A549 (cell line): ENCODE measurements around the gene GAL3ST1. TPM values are rescaled to one million over a fixed set of nuclear protein-coding genes. Genes with fewer than 3 reads are reported as not detected.

ENCODE experiments used
- ATAC-seq, 2 experiments: fragments of 200-7000 bp in 1 of 2; fragments of >200 bp in 1 of 2; cut with Nextera tagmentation in 1 of 2; cut with Tn5 transposase in 1 of 2; 3 replicates each; pipeline versions ENCODE4 v1.8.0 to v1.9.1; 2018 to 2020; ENCODE audit warnings: mild to moderate bottlenecking in 1 of 2, moderate library complexity in 1 of 2
- CTCF ChIA-PET: fragments of 300-600 bp; sonication (Branson Sonifier 250); formaldehyde crosslinking; extraction: SDS; loops from one replicate; lab custom pipeline; 2021; ENCODE audit warnings: antibody characterized with exemption, inconsistent platforms; lab: Yijun Ruan, JAX
- POLR2A ChIA-PET: fragments of 350-600 bp; formaldehyde crosslinking; extraction: SDS; loops from one replicate; lab custom pipeline; 2021; ENCODE audit warnings: antibody characterized with exemption, inconsistent platforms; lab: Yijun Ruan, JAX
- DNase-seq, 2 experiments: peaks; one replicate each; pipeline versions ENCODE4 v3.0.0 to v3.0.0-alpha.2; 2011 to 2016; ENCODE audit warnings: low read depth in 1 of 2, low spot score in 1 of 2
- FAIRE-seq: peaks from 2 replicates; lab custom pipeline; 2011; peaks lifted over from hg19 to GRCh38; lab: Jason Lieb, UNC
- H3K27ac ChIP-seq, 2 experiments: fragments of >200 bp; sonication (Bioruptor Twin); formaldehyde crosslinking; 3 replicates each; pipeline ENCODE4 v1.5.1; 2016 to 2017
- H3K4me1 ChIP-seq: fragments of >200 bp; sonication (Bioruptor Twin); formaldehyde crosslinking; 3 replicates; pipeline ENCODE4 v1.6.1; 2016
- H3K4me2 ChIP-seq: fragments of >200 bp; sonication (Bioruptor Twin); formaldehyde crosslinking; 3 replicates; pipeline ENCODE4 v1.6.1; 2016
- H3K4me3 ChIP-seq: fragments of >200 bp; sonication (Bioruptor Twin); formaldehyde crosslinking; 3 replicates; pipeline ENCODE4 v1.5.1; 2016
- H3K9me3 ChIP-seq: fragments of >200 bp; sonication (Bioruptor Twin); formaldehyde crosslinking; 3 replicates; pipeline ENCODE4 v1.6.1; 2016
- BCL3 ChIP-seq: fragments of >200 bp; sonication (Bioruptor Twin); formaldehyde crosslinking; IDR thresholded peaks from 3 replicates; pipeline ENCODE4 v1.6.1; 2016
- CBX2 ChIP-seq: fragments of 200-600 bp; sonication (generic); IDR thresholded peaks from 2 replicates; pipeline ENCODE4 v1.6.1; 2016; ENCODE audit warnings: low read depth, mild to moderate bottlenecking, borderline replicate concordance
- FOSB ChIP-seq: fragments of 250-450 bp; sonication (Bioruptor Pico); IDR thresholded peaks from 2 replicates; pipeline ENCODE4 v1.5.0; 2020; ENCODE audit warnings: mild to moderate bottlenecking, moderate library complexity
- FOSL2 ChIP-seq, 2 experiments: fragments of 450-650 bp in 1 of 2; fragments of >200 bp in 1 of 2; sonication (Bioruptor Twin) in 1 of 2; formaldehyde crosslinking; IDR thresholded peaks; 2 replicates each; pipeline versions ENCODE4 v1.5.0 to v1.6.1; 2016 to 2020; ENCODE audit warnings: mild to moderate bottlenecking in 1 of 2, moderate library complexity in 1 of 2
- FOXS1 ChIP-seq: fragments of 250-450 bp; sonication (Bioruptor Pico); IDR thresholded peaks from 2 replicates; pipeline ENCODE4 v1.5.0; 2020; ENCODE audit warnings: mild to moderate bottlenecking, moderate library complexity
- GATA3 ChIP-seq: IDR thresholded peaks from 2 replicates; pipeline ENCODE4 v1.6.1; 2012; ENCODE audit warnings: borderline replicate concordance
- HES2 ChIP-seq: fragments of >200 bp; sonication (Bioruptor Twin); formaldehyde crosslinking; IDR thresholded peaks from 2 replicates; pipeline ENCODE4 v1.6.1; 2016
- HMGXB4 ChIP-seq: fragments of 250-450 bp; sonication (Bioruptor Pico); IDR thresholded peaks from 2 replicates; pipeline ENCODE4 v1.5.0; 2021; ENCODE audit warnings: mild to moderate bottlenecking, moderate library complexity, borderline replicate concordance
- JUN ChIP-seq, 2 experiments: fragments of >200 bp; sonication (Bioruptor Twin); formaldehyde crosslinking; IDR thresholded peaks; 2 replicates in 1 of 2; 3 replicates in 1 of 2; pipeline ENCODE4 v1.6.1; 2016 to 2017
- JUNB ChIP-seq: fragments of >200 bp; sonication (Bioruptor Twin); formaldehyde crosslinking; IDR thresholded peaks from 2 replicates; pipeline ENCODE4 v1.6.1; 2016
- KDM5A ChIP-seq: fragments of 200-600 bp; sonication (generic); IDR thresholded peaks from 2 replicates; pipeline ENCODE4 v1.6.1; 2016; ENCODE audit warnings: antibody characterized with exemption, mild to moderate bottlenecking
- MAZ ChIP-seq: fragments of 150-350 bp; IDR thresholded peaks from 2 replicates; pipeline ENCODE4 v1.6.1; 2014; ENCODE audit warnings: antibody characterized with exemption, low read depth, low read length, borderline replicate concordance
- MYC ChIP-seq: IDR thresholded peaks from 2 replicates; pipeline ENCODE4 v1.6.1; 2012; ENCODE audit warnings: mild to moderate bottlenecking, inconsistent platforms, low read length, improper control_type of control experiment, borderline replicate concordance
- NFE2L2 ChIP-seq: fragments of 150-350 bp; conservative IDR thresholded peaks from 2 replicates; pipeline ENCODE4 v1.6.1; 2014; ENCODE audit warnings: low read length
- PHF8 ChIP-seq: fragments of 200-600 bp; sonication (generic); IDR thresholded peaks from 2 replicates; pipeline ENCODE4 v1.6.1; 2016; ENCODE audit warnings: low read depth, mild to moderate bottlenecking, antibody characterized with exemption, moderate library complexity, borderline replicate concordance
- POLR2AphosphoS2 ChIP-seq: conservative IDR thresholded peaks from 2 replicates; pipeline ENCODE4 v1.6.1; 2012; ENCODE audit warnings: low read length, improper control_type of control experiment, inconsistent platforms
- RAD21 ChIP-seq, 2 experiments: fragments of >200 bp in 1 of 2; sonication (Bioruptor Twin) in 1 of 2; formaldehyde crosslinking in 1 of 2; IDR thresholded peaks in 1 of 2; conservative IDR thresholded peaks in 1 of 2; 2 replicates in 1 of 2; 3 replicates in 1 of 2; pipeline ENCODE4 v1.6.1; 2012 to 2018; ENCODE audit warnings: inconsistent platforms in 1 of 2
- RARB ChIP-seq: fragments of 250-450 bp; sonication (Bioruptor Pico); IDR thresholded peaks from 2 replicates; pipeline ENCODE4 v1.8.0; 2021; ENCODE audit warnings: mild to moderate bottlenecking, moderate library complexity
- RCOR1 ChIP-seq: fragments of 150-350 bp; IDR thresholded peaks from 2 replicates; pipeline ENCODE4 v1.6.1; 2014; ENCODE audit warnings: antibody characterized with exemption, low read length, low read depth
- SMC3 ChIP-seq: fragments of >200 bp; sonication (Bioruptor Twin); formaldehyde crosslinking; IDR thresholded peaks from 3 replicates; pipeline ENCODE4 v1.6.1; 2018; ENCODE audit warnings: inconsistent platforms
- TFCP2L1 ChIP-seq: fragments of 250-450 bp; sonication (Bioruptor Pico); IDR thresholded peaks from 2 replicates; pipeline ENCODE4 v1.5.0; 2021; ENCODE audit warnings: mild to moderate bottlenecking
- ZSCAN20 ChIP-seq: fragments of 250-450 bp; sonication (Bioruptor Pico); IDR thresholded peaks from 2 replicates; pipeline ENCODE4 v1.8.0; 2022; ENCODE audit warnings: mild to moderate bottlenecking, moderate library complexity
- WGBS: methylation state at CpG from one replicate; pipeline ENCODE4 v1.1.6; 2017; ENCODE audit errors: missing lambda C conversion rate; 5-methylcytosine and 5-hydroxymethylcytosine counted together
- polyA plus RNA-seq, 4 experiments: library from polyadenylated mRNA; depleted of rRNA in 3 of 4; stranded (reverse); fragments of >200 nt; fragmentation: RNase III in 1 of 4; extraction: RNeasy Plus Mini Kit Qiagen cat#74134 plus additional on column Dnase treatment in 1 of 4; gene quantifications; 2 replicates in 3 of 4; 3 replicates in 1 of 4; pipeline ENCODE4 v1.2.3, GENCODE V29; 2011 to 2017
- TF ChIP-seq, protein P1 (sequence below): IDR thresholded peaks from 2 replicates; pipeline ENCODE4 v1.6.1; 2012; ENCODE audit warnings: low read depth, borderline replicate concordance

GAL3ST1 gene
- polyA plus RNA-seq, 2 of the 4 experiments (the other 2 are of a cell fraction), result 8.7 to 14.0 TPM

- ChIA-PET POLR2A (no interaction called here), CTCF (interaction anchor here (0.8 kb wide), 1 partner anchor 41 kb away, joined by 3 read pairs; no protein-coding TSS in a partner anchor)
- no peak overlapping the region for H3K27ac ChIP-seq
- no peaks in the 10 kb centered on the region for H3K9me3 ChIP-seq
- WGBS, result 87% methylated on average over 6 of the region's 17 CpGs
- FAIRE-seq (no peak), ATAC-seq (peak; percentile 59 to 62; a peak in 4 of 6 replicates), DNase-seq (no peak)
- no peak overlapping the region for H3K4me3 ChIP-seq
- no peak for TF ChIP-seq HES2
- TF ChIP-seq PHF8, result no peak
- TF ChIP-seq MAZ, result no peak
- TF ChIP-seq SMC3, result no peak
- no peak for TF ChIP-seq JUNB
- TF ChIP-seq KDM5A, result no peak
- TF ChIP-seq FOXS1 (CRISPR knock-in tag), result no peak
- TF ChIP-seq GATA3, result no peak
- no peak for TF ChIP-seq NFE2L2
- no peak for TF ChIP-seq RCOR1
- TF ChIP-seq POLR2AphosphoS2, result no peak
- TF ChIP-seq RAD21 (conservative IDR thresholded peaks at IDR 0.05 in 1 of 2, IDR thresholded peaks at IDR 0.05 in 1 of 2), result no peak
- no peak for TF ChIP-seq HMGXB4 (CRISPR knock-in tag)
- TF ChIP-seq ZSCAN20, result no peak
- TF ChIP-seq CBX2, result no peak
- no peaks in the 10 kb centered on the region for H3K4me1 ChIP-seq
- H3K4me2 ChIP-seq, result no peak overlapping the region
These were observed 42.5 kb downstream of the GAL3ST1 start for GRCh38 chr22:30531651-30532608.

DNA sequence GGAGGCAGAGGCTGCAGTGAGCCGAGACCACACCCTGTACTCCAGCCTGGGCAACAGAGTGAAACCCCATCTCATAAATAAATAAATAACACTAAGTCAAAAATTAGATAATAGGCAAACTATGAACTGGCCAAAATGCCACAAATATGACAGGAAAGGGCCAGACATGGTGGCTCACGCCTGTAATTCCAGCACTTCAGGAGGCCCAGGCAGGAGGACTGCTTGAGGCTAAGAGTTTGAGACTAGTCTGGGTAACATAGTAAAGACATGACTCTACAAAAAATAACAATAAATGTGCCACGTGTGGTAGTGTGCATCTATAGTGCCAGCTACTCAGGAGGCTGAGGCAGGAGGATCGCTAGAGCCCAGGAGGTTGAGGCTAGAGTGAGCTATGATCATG, 47.8 kb downstream of the GAL3ST1 start:
- no peak overlapping the region for H3K27ac ChIP-seq
- TF ChIP-seq PHF8 (no peak), JUN (IDR thresholded peaks at IDR 0.05) (no peak), JUNB (no peak), FOSB (no peak), TFCP2L1 (no peak), BCL3 (no peak), MYC (no peak), FOXS1 (CRISPR knock-in tag) (no peak), RARB (CRISPR knock-in tag) (no peak), FOSL2 (IDR thresholded peaks at IDR 0.05) (no peak), FOSL2 (CRISPR knock-in tag; IDR thresholded peaks at IDR 0.05) (no peak)
- TF ChIP-seq, protein P1, sequence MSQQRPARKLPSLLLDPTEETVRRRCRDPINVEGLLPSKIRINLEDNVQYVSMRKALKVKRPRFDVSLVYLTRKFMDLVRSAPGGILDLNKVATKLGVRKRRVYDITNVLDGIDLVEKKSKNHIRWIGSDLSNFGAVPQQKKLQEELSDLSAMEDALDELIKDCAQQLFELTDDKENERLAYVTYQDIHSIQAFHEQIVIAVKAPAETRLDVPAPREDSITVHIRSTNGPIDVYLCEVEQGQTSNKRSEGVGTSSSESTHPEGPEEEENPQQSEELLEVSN, result no peak
- DNase-seq, result no peak
- 55% methylated on average over 4 of the region's 4 CpGs for WGBS
- H3K4me3 ChIP-seq, result no peak overlapping the region
- no peak for ATAC-seq
- ChIA-PET POLR2A (no interaction called here), CTCF (no interaction called here)
- no peaks in the 10 kb centered on the region for H3K4me1 ChIP-seq
- FAIRE-seq, result no peak
- H3K9me3 ChIP-seq, result no peaks in the 10 kb centered on the region
- no peak overlapping the region for H3K4me2 ChIP-seq
